Kidney (tissue), 14 donors: ENCODE measurements around the gene GTF2IRD1. TPM values are rescaled to one million over a fixed set of nuclear protein-coding genes. Genes with fewer than 3 reads are reported as not detected.

Experiments used
- DNase-seq, 5 donors: peaks; one replicate each; pipeline ENCODE4 v3.0.0-alpha.2; 2013 to 2020
- FAIRE-seq: peaks from 2 replicates; lab custom pipeline; 2012; peaks lifted over from hg19 to GRCh38; lab: Jason Lieb, UNC
- H3K27ac ChIP-seq, 2 donors: one replicate each; pipeline ENCODE4 v1.7.0; 2013; ENCODE audit warnings: low read depth in 2 of 2, low read length in 2 of 2, inconsistent platforms in 1 of 2
- H3K27me3 ChIP-seq: one replicate; pipeline ENCODE4 v1.7.1; 2013; ENCODE audit warnings: low read length, inconsistent platforms; ENCODE audit not compliant: control insufficient read depth, insufficient read depth
- H3K36me3 ChIP-seq, 3 donors: one replicate each; pipeline versions ENCODE4 v1.7.0 to v1.7.1; 2013; ENCODE audit warnings: low read length in 3 of 3, control low read depth in 1 of 3, inconsistent platforms in 1 of 3; ENCODE audit not compliant: insufficient read depth in 3 of 3, control insufficient read depth in 2 of 3
- H3K4me1 ChIP-seq, 3 donors: one replicate each; pipeline versions ENCODE4 v1.7.0 to v1.7.1; 2013; ENCODE audit warnings: low read length in 3 of 3, inconsistent platforms in 1 of 3, low read depth in 1 of 3; ENCODE audit not compliant: control insufficient read depth in 2 of 3, insufficient read depth in 2 of 3
- H3K4me3 ChIP-seq, 3 donors: one replicate each; pipeline versions ENCODE4 v1.7.0 to v1.8.1; 2013; ENCODE audit warnings: low read length in 3 of 3, control low read depth in 1 of 3, inconsistent platforms in 1 of 3
- H3K9ac ChIP-seq, 3 donors: one replicate each; pipeline versions ENCODE4 v1.7.0 to v1.7.1; 2013; ENCODE audit warnings: low read length in 3 of 3, control low read depth in 1 of 3, inconsistent platforms in 1 of 3
- H3K9me3 ChIP-seq, 3 donors: one replicate each; pipeline versions ENCODE4 v1.7.0 to v1.7.1; 2013; ENCODE audit warnings: low read length in 3 of 3, control low read depth in 1 of 3, inconsistent platforms in 1 of 3; ENCODE audit not compliant: control insufficient read depth in 2 of 3, insufficient read depth in 1 of 3
- intact Hi-C: fragments of 100-400 bp; cut with DNase I; formaldehyde crosslinking; loops from one replicate; pipeline ENCODE4 v1.11.1; 2022
- polyA plus RNA-seq: library from polyadenylated mRNA; stranded (reverse); fragments of 350-450 nt; fragmentation: Illumina TruSeq; extraction: RNeasy Lipid Tissue Mini Kit (QIAGEN cat#74804); gene quantifications from one replicate; pipeline ENCODE4 v1.2.3, GENCODE V29; 2014; ENCODE audit warnings: low read depth, low replicate concordance; ENCODE audit not compliant: insufficient read depth
- total RNA-seq: library from RNA; stranded (reverse); fragmentation: NEBNext Ultra II Directional; extraction: Animal tissue kit (Norgen Biotek cat#: 25700); gene quantifications from one replicate; pipeline ENCODE4 v1.2.1, GENCODE V29; 2021
- TF ChIP-seq, protein P1 (sequence below): IDR thresholded peaks from 3 replicates; pipeline ENCODE4 v1.5.1; 2012; ENCODE audit warnings: mild to moderate bottlenecking, moderate library complexity, borderline replicate concordance; ENCODE audit not compliant: insufficient read depth; ENCODE audit errors: extremely low read depth
- donor health status: control.
- donor health status: control.
- donor health status: control.
- donor health status: control.
- donor health status: control.
- donor health status: DM: yes; HTN: yes; CAD: no.
- donor health status: Normal renal cell carcinoma (clear cell type).

The GTF2IRD1 gene
- total and polyA plus RNA-seq, 2 donors from 2014 or later: 28.2 to 35.8 TPM

DNA sequence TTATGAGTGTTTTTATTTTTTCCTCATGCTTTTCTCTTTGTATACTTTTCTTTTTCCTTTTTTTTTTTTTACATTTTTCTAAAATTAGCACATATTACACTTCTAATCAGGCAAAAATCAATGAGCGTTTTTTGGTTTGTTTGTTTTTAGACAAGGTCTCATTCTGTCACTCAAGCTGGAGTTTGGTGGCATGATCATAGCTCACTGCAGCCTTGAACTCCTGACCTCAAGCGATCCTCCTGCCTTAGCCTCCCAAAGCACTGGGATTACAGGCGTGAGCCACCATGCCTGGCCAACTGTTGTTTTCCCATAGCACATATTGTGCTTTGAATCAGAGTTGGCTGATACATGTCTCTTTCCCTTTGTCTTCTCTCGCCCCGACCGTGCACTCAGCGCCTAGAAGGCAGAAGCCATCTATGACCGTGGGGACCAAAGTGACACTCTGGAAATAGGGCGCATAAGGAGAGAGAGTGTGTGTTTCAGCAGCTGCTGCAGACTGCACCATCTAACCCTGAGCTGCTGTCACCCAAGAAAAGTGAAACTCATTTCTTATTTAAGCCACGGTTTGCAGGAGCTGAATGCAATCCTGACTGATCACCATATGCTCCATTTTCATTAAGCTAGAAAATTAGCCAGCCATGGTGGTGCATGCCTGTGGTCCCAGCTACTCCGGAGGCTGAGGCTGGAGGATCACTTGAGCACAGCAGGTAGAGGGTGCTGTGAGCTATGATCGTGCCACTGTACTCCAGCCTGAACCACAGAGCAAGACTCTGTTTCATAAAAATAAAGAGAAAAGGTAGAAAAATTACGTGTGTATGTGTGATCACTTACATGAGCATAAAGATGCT, 162.5 kb downstream of the GTF2IRD1 start:
- DNase-seq (no peak), FAIRE-seq (no peak)
- TF ChIP-seq, protein P1, sequence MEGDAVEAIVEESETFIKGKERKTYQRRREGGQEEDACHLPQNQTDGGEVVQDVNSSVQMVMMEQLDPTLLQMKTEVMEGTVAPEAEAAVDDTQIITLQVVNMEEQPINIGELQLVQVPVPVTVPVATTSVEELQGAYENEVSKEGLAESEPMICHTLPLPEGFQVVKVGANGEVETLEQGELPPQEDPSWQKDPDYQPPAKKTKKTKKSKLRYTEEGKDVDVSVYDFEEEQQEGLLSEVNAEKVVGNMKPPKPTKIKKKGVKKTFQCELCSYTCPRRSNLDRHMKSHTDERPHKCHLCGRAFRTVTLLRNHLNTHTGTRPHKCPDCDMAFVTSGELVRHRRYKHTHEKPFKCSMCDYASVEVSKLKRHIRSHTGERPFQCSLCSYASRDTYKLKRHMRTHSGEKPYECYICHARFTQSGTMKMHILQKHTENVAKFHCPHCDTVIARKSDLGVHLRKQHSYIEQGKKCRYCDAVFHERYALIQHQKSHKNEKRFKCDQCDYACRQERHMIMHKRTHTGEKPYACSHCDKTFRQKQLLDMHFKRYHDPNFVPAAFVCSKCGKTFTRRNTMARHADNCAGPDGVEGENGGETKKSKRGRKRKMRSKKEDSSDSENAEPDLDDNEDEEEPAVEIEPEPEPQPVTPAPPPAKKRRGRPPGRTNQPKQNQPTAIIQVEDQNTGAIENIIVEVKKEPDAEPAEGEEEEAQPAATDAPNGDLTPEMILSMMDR: no peak
- H3K4me1 ChIP-seq: no peaks in the 10 kb centered on the region
- H3K27ac ChIP-seq: no peak overlapping the region
- H3K9me3 ChIP-seq: no peaks in the 10 kb centered on the region
- no peaks in the 10 kb centered on the region for H3K27me3 ChIP-seq
- H3K9ac ChIP-seq: no peak overlapping the region
- H3K36me3 ChIP-seq: no peaks in the 10 kb centered on the region
- H3K4me3 ChIP-seq: no peak overlapping the region
- intact Hi-C loops: no loop called here

DNA sequence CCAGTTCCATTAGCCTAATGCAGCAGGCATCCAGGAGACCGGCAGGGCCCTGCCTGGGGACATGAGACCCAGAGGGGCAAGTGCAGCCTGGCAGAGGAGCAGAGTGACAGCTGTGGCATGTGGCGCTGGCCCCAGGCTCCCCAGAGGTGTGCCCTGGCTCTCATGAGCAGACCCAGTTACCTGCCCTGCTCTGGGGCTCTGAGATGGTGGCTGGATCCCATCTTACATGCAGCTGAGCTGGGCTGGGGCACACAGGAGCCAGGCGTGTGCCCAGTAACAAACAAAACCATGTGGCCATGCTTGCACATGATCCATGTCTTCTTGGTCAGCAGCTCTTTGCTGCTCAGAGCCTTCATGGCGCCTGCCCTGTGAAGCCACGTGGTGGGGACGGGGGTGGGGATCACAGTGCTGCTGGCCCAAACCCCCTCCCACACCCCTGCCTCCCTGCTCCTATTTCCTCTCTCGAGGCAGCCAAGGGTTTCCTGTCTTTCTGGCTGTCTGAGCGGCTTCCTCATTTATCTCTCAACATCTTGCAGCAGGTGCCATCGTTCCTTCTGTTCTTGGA, 163.6 kb downstream of the GTF2IRD1 start:
- Histone ChIP-seq H3K4me1 (no peaks in the 10 kb centered on the region), H3K27ac (no peak overlapping the region), H3K4me3 (no peak overlapping the region), H3K9me3 (no peaks in the 10 kb centered on the region), H3K36me3 (no peaks in the 10 kb centered on the region), H3K27me3 (no peaks in the 10 kb centered on the region), H3K9ac (no peak overlapping the region)
- FAIRE-seq: no peak
- TF ChIP-seq, protein P1: no peak
- peak in 4 of 5 donors; percentile 84 to 89 (median 86) for DNase-seq
- intact Hi-C loops: no loop called here

DNA sequence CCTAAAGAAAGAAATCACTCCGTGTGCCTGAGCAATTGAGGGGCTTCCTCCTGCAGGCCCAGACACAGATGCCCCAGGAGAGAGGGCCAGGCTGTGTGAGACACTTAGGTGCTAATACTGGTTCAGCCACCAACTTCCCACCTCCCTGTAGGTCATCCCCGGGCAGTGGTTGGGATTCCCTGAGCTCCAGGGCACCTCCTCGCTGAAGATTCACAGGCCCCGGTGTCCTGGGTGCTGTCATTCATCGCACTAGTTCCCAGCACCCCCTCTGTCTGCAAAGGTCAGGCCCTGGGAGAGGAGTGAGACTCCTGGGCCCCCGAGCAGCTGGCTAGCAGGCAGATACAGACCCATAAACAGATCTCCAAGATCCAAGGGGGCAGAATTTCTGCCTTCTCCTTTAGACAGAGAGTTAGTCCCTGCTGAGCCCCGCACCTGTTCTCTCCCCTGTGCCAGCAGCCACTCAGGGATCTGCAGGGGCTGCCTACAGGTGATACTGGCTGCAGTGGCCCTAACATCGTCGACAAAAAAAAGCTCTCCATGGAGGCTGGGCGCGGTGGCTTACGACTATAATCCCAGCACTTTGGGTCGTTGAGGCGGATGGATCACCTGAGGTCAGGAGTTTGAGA, 165.6 kb downstream of the GTF2IRD1 start:
- DNase-seq (no peak), FAIRE-seq (no peak)
- intact Hi-C loops: no loop called here
- no peaks in the 10 kb centered on the region for H3K4me1 ChIP-seq
- no peaks in the 10 kb centered on the region for H3K27me3 ChIP-seq
- no peak overlapping the region for H3K9ac ChIP-seq
- H3K4me3 ChIP-seq: no peak overlapping the region
- TF ChIP-seq, protein P1: no peak
- no peaks in the 10 kb centered on the region for H3K9me3 ChIP-seq
- H3K36me3 ChIP-seq: no peaks in the 10 kb centered on the region
- H3K27ac ChIP-seq: no peak overlapping the region
